C4-2B (cell line): ENCODE data around the gene FKBP3.

Experiments used
- CTCF ChIP-seq: fragments of 450-650 bp; conservative IDR thresholded peaks from 2 replicates; pipeline ENCODE4 v1.5.1; 2017; ENCODE audit warnings: mild to moderate bottlenecking
- ZFX ChIP-seq: fragments of 450-650 bp; IDR thresholded peaks from 2 replicates; pipeline ENCODE4 v1.6.1; 2017

- TF ChIP-seq CTCF (no peak), ZFX (no peak)
These were observed 64.1 kb downstream of the FKBP3 start for GRCh38 chr14:45070215-45070614.
